NT2/D1 (cell line): Measurements from ENCODE around the gene C1orf174.

ENCODE experiments used
- SUZ12 ChIP-seq: IDR thresholded peaks from 2 replicates; pipeline ENCODE4 v1.6.1; 2011; ENCODE audit not compliant: insufficient read length, insufficient read depth; ENCODE audit errors: extremely low read depth
- YY1 ChIP-seq: IDR thresholded peaks from 2 replicates; pipeline ENCODE4 v1.6.1; 2011; ENCODE audit not compliant: insufficient read length, insufficient read depth

DNA sequence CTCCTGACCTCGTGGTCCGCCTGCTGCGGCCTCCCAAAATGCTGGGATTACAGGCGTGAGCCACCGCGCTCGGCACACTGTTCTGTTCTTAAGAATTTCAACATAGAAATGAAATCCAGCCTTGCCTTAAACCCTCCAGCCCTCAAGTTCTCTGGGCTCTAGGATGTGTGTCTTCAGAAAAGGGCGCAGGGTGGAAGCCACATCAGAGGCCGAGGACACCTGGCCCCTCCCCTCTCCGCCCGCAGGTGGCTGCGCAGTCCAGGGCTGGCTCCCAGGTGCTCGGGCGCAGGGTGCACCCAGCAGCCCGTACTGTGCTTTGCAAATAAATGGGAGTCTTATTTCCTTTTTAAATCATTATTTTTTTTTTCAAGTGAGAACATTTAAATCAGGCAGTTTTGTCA, 2.0 kb upstream of the C1orf174 start:
- no peak for TF ChIP-seq YY1
- no peak for TF ChIP-seq SUZ12
